Measurements from ENCODE around the gene DOCK8. TPM values are rescaled to one million over a fixed set of nuclear protein-coding genes. Genes with fewer than 3 reads are reported as not detected.

The DOCK8 gene
- total RNA-seq, 3 donors from 2014 or later: 18.4 to 34.1 (median 20.8) TPM

GRCh38 chr9:462606-463005 is 247.9 kb downstream of the DOCK8 start:
- no peaks in the 10 kb centered on the region for H3K4me1 ChIP-seq
- H3K36me3 ChIP-seq: no peaks in the 10 kb centered on the region
- no peaks in the 10 kb centered on the region for H3K27me3 ChIP-seq
- no peak for TF ChIP-seq CTCF (IDR thresholded peaks at IDR 0.05)
- no peak for TF ChIP-seq POLR2A (IDR thresholded peaks at IDR 0.05)
- no peak for TF ChIP-seq POLR2AphosphoS5 (IDR thresholded peaks at IDR 0.05)
- H3K27ac ChIP-seq: no peak overlapping the region
- no peaks in the 10 kb centered on the region for H3K9me3 ChIP-seq
- intact Hi-C loops (cut with DNase I; ENCODE audit: low total_unique reads): no loop called here
- DNase-seq (ENCODE audit: low spot score in 2 of 2): no peak
- no peak overlapping the region for H3K4me3 ChIP-seq

GRCh38 chr9:463455-464171 is 248.9 kb downstream of the DOCK8 start:
- Histone ChIP-seq H3K4me3 (no peak overlapping the region), H3K4me1 (no peaks in the 10 kb centered on the region), H3K27ac (no peak overlapping the region), H3K27me3 (no peaks in the 10 kb centered on the region), H3K9me3 (no peaks in the 10 kb centered on the region), H3K36me3 (no peaks in the 10 kb centered on the region)
- intact Hi-C loops (cut with DNase I; ENCODE audit: low total_unique reads): no loop called here
- no peak for TF ChIP-seq POLR2AphosphoS5 (IDR thresholded peaks at IDR 0.05)
- no peak for TF ChIP-seq CTCF (IDR thresholded peaks at IDR 0.05)
- TF ChIP-seq POLR2A (IDR thresholded peaks at IDR 0.05): no peak
- DNase-seq (ENCODE audit: low spot score in 2 of 2): no peak

DNA sequence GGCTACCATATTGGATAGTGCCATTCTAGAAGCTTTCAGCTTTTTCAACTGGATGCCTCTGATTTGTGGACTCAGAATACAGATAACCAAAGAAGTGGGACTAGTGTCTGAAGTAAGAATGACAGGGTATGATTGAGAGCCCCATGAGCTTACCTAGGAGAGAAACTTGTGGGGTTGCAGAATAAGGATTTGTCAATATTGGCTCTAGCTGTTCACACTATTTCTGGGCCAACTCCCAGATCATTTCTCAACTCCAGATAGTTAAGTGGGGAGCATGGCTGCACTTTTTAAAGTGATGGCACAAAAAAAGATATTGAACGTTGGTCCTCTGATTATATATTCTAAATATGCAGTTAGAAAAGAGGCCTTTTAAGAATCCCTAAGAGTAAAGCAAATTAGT is 252.1 kb downstream of the DOCK8 start:
- intact Hi-C loops (cut with DNase I; ENCODE audit: low total_unique reads): no loop called here
- no peak overlapping the region for H3K27ac ChIP-seq
- H3K9me3 ChIP-seq: no peaks in the 10 kb centered on the region
- no peaks in the 10 kb centered on the region for H3K27me3 ChIP-seq
- H3K4me1 ChIP-seq: no peaks in the 10 kb centered on the region
- DNase-seq (ENCODE audit: low spot score in 2 of 2): no peak
- no peak for TF ChIP-seq CTCF (IDR thresholded peaks at IDR 0.05)
- no peak for TF ChIP-seq POLR2A (IDR thresholded peaks at IDR 0.05)
- no peak for TF ChIP-seq POLR2AphosphoS5 (IDR thresholded peaks at IDR 0.05)
- H3K4me3 ChIP-seq: no peak overlapping the region
- no peaks in the 10 kb centered on the region for H3K36me3 ChIP-seq

- DNase-seq (ENCODE audit: low spot score in 2 of 2): no peak
- intact Hi-C loops (cut with DNase I; ENCODE audit: low total_unique reads): no loop called here
- peak overlapping the region; percentile 74 to 82 for H3K27ac ChIP-seq
Observed at GRCh38 chr9:468766-469426, 254.2 kb downstream of the DOCK8 start.

More at GRCh38 chr9:468766-469426, 254.2 kb downstream of the DOCK8 start:
- no peaks in the 10 kb centered on the region for H3K9me3 ChIP-seq
- no peak for TF ChIP-seq POLR2A (IDR thresholded peaks at IDR 0.05)
- no peak for TF ChIP-seq CTCF (IDR thresholded peaks at IDR 0.05)
- no peak for TF ChIP-seq POLR2AphosphoS5 (IDR thresholded peaks at IDR 0.05)
- no peaks in the 10 kb centered on the region for H3K27me3 ChIP-seq
- no peaks in the 10 kb centered on the region for H3K36me3 ChIP-seq
- peak overlapping the region; percentile 56 to 57 (median 57) for H3K4me3 ChIP-seq
- no peaks in the 10 kb centered on the region for H3K4me1 ChIP-seq
